ENCODE results near the gene ADA.

DNA sequence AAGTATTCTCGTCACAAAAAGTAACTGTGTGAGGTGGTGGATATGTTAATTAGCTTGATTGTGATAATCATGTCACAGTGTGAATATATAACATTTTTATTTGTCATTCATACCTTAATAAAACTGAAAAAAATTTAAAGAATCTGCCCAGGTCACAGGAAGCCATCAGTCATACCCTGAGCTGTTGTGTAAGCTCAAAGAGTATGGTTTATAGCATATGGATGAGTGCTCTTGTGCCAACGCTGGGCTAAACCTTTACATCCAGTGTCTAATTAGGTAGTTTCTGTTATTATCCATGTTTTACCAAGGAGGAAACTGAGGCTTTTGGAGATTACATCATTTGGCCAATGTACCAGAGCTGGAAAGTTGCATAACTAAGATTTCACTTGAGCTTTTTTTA lies 57.7 kb downstream of the ADA start:
- TF ChIP-seq JUN (IDR thresholded peaks at IDR 0.05; ENCODE audit: borderline replicate concordance, low read depth, low read length) (no peak), JUN (CRISPR knock-in tag; IDR thresholded peaks at IDR 0.05; ENCODE audit: borderline replicate concordance) (no peak), EZH2 (IDR thresholded peaks at IDR 0.05; ENCODE audit: borderline replicate concordance, low read depth, low read length) (no peak), MTA1 (IDR thresholded peaks at IDR 0.05; ENCODE audit: borderline replicate concordance) (no peak), ZNF274 (IDR thresholded peaks at IDR 0.05; ENCODE audit: borderline replicate concordance, low read depth, low read length) (no peak), MAZ (CRISPR knock-in tag; conservative IDR thresholded peaks at IDR 0.05 in 1 of 2, IDR thresholded peaks at IDR 0.05 in 1 of 2) (no peak), EP400 (IDR thresholded peaks at IDR 0.05) (no peak), CEBPB (tag; IDR thresholded peaks at IDR 0.05) (no peak), FOXJ3 (CRISPR knock-in tag; IDR thresholded peaks at IDR 0.05) (no peak), SP1 (CRISPR knock-in tag; IDR thresholded peaks at IDR 0.05) (no peak), YY1 (IDR thresholded peaks at IDR 0.05; ENCODE audit: borderline replicate concordance in 1 of 3, control insufficient read depth in 1 of 3, extremely low read depth in 1 of 3, insufficient read depth in 3 of 3, insufficient read length in 1 of 3, insufficient replicate concordance in 2 of 3, low read depth in 1 of 3, low read length in 2 of 3) (no peak), SRSF7 (optimal IDR thresholded peaks at IDR 0.05; ENCODE audit: low read depth, low read length) (no peak), ZNF584 (CRISPR knock-in tag; IDR thresholded peaks at IDR 0.05; ENCODE audit: low read depth) (no peak), PTBP1 (IDR thresholded peaks at IDR 0.05; ENCODE audit: low read depth, low read length) (no peak)
- TF ChIP-seq, protein P1, sequence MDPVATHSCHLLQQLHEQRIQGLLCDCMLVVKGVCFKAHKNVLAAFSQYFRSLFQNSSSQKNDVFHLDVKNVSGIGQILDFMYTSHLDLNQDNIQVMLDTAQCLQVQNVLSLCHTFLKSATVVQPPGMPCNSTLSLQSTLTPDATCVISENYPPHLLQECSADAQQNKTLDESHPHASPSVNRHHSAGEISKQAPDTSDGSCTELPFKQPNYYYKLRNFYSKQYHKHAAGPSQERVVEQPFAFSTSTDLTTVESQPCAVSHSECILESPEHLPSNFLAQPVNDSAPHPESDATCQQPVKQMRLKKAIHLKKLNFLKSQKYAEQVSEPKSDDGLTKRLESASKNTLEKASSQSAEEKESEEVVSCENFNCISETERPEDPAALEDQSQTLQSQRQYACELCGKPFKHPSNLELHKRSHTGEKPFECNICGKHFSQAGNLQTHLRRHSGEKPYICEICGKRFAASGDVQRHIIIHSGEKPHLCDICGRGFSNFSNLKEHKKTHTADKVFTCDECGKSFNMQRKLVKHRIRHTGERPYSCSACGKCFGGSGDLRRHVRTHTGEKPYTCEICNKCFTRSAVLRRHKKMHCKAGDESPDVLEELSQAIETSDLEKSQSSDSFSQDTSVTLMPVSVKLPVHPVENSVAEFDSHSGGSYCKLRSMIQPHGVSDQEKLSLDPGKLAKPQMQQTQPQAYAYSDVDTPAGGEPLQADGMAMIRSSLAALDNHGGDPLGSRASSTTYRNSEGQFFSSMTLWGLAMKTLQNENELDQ (CRISPR knock-in tag; IDR thresholded peaks at IDR 0.05; ENCODE audit: borderline replicate concordance), result no peak
